Panc1 (cell line): ENCODE data around the gene GJA3.

Source experiments
- POLR2AphosphoS5 ChIP-seq: IDR thresholded peaks from 2 replicates; pipeline ENCODE4 v1.6.1; 2012; ENCODE audit warnings: mild to moderate bottlenecking, low read depth, low read length, moderate library complexity
- SIN3A ChIP-seq: IDR thresholded peaks from 2 replicates; pipeline ENCODE4 v1.6.1; 2012; ENCODE audit warnings: low read depth, mild to moderate bottlenecking, low read length, moderate library complexity, borderline replicate concordance; ENCODE audit not compliant: insufficient read depth
- TCF7L2 ChIP-seq: IDR thresholded peaks from 2 replicates; pipeline ENCODE4 v1.6.1; 2011; ENCODE audit warnings: mild to moderate bottlenecking, low read depth, low read length, inconsistent platforms
- TF ChIP-seq, protein P1 (sequence below): fragments of 450-650 bp; IDR thresholded peaks from 2 replicates; pipeline ENCODE4 v1.5.1; 2017; ENCODE audit warnings: mild to moderate bottlenecking
- TF ChIP-seq, protein P2 (sequence below), 2 experiments: IDR thresholded peaks; 2 replicates each; pipeline ENCODE4 v1.6.1; 2011 to 2012; ENCODE audit warnings: low read depth in 2 of 2, control low read depth in 1 of 2, low read length in 1 of 2, mild to moderate bottlenecking in 1 of 2, moderate library complexity in 1 of 2; ENCODE audit not compliant: insufficient read depth in 1 of 2

DNA sequence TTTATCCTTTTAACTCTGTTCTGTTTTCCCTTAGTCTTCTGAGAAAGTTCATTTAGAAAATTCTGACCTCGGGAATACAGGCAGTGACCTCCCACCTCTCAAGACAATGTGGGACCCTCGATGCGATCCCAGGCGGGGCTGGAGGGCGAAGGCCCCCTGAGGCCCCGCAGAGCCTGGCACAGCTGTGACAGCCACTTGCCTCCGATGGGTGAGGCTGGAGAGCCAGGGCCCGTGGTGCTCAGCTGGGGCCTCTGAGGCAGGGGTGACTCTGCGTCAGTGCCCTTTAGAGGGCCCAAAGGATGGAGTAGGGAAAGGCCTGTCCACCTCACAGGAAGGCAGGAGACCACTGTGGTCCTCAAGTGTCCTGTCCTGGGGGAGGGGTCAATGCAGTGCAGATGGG lies 10.3 kb downstream of the GJA3 start:
- TF ChIP-seq, protein P1, sequence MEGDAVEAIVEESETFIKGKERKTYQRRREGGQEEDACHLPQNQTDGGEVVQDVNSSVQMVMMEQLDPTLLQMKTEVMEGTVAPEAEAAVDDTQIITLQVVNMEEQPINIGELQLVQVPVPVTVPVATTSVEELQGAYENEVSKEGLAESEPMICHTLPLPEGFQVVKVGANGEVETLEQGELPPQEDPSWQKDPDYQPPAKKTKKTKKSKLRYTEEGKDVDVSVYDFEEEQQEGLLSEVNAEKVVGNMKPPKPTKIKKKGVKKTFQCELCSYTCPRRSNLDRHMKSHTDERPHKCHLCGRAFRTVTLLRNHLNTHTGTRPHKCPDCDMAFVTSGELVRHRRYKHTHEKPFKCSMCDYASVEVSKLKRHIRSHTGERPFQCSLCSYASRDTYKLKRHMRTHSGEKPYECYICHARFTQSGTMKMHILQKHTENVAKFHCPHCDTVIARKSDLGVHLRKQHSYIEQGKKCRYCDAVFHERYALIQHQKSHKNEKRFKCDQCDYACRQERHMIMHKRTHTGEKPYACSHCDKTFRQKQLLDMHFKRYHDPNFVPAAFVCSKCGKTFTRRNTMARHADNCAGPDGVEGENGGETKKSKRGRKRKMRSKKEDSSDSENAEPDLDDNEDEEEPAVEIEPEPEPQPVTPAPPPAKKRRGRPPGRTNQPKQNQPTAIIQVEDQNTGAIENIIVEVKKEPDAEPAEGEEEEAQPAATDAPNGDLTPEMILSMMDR = no peak
- TF ChIP-seq POLR2AphosphoS5 (no peak), SIN3A (no peak), TCF7L2 (no peak)
- TF ChIP-seq, protein P2, sequence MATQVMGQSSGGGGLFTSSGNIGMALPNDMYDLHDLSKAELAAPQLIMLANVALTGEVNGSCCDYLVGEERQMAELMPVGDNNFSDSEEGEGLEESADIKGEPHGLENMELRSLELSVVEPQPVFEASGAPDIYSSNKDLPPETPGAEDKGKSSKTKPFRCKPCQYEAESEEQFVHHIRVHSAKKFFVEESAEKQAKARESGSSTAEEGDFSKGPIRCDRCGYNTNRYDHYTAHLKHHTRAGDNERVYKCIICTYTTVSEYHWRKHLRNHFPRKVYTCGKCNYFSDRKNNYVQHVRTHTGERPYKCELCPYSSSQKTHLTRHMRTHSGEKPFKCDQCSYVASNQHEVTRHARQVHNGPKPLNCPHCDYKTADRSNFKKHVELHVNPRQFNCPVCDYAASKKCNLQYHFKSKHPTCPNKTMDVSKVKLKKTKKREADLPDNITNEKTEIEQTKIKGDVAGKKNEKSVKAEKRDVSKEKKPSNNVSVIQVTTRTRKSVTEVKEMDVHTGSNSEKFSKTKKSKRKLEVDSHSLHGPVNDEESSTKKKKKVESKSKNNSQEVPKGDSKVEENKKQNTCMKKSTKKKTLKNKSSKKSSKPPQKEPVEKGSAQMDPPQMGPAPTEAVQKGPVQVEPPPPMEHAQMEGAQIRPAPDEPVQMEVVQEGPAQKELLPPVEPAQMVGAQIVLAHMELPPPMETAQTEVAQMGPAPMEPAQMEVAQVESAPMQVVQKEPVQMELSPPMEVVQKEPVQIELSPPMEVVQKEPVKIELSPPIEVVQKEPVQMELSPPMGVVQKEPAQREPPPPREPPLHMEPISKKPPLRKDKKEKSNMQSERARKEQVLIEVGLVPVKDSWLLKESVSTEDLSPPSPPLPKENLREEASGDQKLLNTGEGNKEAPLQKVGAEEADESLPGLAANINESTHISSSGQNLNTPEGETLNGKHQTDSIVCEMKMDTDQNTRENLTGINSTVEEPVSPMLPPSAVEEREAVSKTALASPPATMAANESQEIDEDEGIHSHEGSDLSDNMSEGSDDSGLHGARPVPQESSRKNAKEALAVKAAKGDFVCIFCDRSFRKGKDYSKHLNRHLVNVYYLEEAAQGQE (IDR thresholded peaks at IDR 0.05; ENCODE audit: insufficient read depth in 1 of 2, low read depth in 2 of 2, low read length in 1 of 2) = no peak
